ENCODE measurements around the gene BACE1-AS.
"Not testable (repeated sequence)": the region's sequence is repeated elsewhere in the genome, so short reads cannot be mapped to it uniquely, and the experiment has no call there.

BACE1-AS gene

DNA sequence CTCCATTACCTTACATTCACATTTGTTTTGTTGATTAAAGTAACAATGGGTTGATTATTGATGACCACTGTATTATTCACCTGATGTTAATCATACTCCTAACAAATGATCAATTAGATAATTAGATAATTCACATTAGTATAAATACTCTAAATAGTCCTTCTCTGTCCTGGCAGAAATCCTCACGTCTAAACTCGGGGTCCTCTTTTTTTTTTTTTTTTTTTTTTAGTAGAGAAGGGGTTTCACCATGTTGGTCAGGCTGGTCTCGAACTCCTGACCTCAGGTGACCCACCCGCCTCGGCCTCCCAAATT lies 36.1 kb downstream of the BACE1-AS start:
- not testable (repeated sequence) for ATAC-seq, DNase-seq

DNA sequence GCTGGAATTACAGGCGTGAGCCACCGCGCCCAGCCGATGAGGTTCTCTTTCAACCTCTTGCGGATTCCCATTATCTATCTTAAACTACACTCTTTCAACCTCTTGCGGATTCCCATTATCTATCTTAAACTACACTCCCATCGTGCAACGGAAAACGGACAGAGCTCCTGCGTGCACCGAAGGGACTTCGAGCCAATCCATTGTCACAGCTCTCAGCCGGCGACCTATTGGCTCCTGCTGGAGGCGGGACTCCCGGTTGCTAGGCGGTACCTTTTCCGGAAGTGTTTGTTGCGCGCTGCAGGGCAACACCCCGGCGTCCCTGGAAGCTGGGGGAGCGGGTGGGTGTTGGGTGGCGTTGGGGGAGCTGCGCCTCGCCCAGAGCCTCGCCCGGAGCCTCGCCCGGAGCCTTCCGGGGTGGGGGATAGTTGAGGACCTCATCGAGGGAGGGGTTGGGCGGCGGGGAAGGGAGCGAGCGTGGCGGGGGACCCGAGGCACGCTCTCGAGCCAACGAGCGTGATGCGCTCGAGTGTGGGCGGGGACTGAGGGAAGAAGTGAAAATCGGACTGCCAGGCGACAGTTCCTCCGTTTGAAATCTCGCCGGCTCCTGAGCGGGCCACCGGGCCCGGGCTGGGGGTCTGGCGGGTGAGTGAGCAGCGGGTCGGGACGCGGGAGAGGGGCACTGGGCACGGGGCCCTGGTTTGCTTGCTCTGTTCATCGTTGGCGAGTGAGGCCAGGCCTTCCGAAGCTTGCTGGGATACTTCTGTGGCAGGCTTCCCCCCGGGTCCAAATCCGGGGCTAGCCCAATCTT lies 36.6 kb downstream of the BACE1-AS start, which contains the start of gene CEP164:
Gene CEP164, plus strand, starts transcription at position 288 of the 808 bp plus-strand sequence. CDS start 10,733 bp downstream, outside the sequence.
- peak; percentile 98 for ATAC-seq

DNA sequence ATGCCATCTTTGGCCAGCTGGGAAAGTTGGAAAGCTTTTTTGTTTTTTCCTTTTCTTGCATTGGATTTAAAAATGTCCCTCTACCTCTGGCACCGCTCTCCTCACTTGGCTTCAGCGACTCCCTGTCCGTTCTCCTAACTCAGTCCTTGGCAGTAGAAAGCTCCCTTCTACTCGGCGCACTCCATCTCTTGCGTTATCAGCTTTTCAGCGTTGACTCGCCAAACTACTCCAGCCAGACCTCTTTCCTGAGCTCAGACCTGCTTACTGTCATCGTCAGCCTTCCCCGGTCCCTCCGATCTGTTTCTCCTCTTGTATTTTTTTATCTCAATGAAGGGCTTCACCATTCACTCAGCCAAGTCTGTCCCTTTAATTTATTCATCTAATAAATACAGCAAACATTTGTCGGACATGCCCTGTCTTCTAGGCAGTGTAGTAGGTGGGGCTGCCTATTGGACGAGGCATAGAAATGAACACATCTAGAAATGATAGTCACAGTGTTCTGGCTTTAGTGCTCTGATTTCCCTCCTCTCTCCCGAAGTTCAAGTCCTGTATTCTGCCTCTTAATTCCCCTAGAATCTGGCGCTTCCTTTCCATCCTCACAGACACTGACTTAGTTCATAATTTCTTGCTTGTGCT lies 37.3 kb downstream of the BACE1-AS start:
- DNase-seq: no peak

More for the DNA sequence above, 36.6 kb downstream of the BACE1-AS start, which contains the start of gene CEP164:
- DNase-seq: peak; percentile 93

DNA sequence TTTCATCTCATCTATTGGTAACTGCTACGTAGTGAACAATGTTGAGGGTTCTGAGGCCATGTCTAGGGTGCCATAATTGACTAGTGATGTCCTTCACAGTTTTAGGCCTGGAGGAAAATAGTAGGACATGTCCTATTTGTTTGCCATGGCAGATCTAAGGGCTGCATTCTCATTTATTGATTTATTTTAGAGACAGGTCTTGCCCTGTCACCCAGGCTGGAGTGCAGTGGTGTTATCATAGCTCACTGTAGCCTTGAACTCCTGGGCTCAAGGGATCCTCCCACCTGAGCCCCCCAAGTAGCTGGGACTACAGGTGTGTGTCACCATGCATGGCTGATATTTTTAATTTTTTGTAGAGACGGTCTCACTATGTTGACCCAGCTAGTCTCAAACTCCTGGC lies 41.7 kb downstream of the BACE1-AS start:
- ATAC-seq (no peak), DNase-seq (no peak)

More for the DNA sequence above, 37.3 kb downstream of the BACE1-AS start:
- ATAC-seq: no peak

DNA sequence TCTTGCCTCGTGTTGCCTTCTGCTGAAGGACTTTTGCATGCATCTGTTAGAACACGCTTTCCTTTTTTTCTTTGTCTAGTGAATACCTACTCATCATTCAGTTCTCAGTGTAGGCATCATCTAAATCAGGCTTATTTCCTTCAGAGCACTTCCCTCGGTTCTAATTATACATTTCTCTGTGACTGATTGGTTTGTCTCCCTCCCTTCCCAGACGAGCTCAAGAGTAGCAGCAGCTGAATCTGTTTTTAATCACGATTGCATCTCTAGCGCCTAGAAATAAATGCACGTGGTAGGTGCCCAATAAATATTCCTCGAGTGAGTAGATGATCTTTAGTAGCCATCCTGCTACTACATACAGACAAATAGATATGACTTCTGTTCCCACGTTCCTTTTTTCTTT lies 42.8 kb downstream of the BACE1-AS start:
- ATAC-seq (no peak), DNase-seq (no peak)

DNA sequence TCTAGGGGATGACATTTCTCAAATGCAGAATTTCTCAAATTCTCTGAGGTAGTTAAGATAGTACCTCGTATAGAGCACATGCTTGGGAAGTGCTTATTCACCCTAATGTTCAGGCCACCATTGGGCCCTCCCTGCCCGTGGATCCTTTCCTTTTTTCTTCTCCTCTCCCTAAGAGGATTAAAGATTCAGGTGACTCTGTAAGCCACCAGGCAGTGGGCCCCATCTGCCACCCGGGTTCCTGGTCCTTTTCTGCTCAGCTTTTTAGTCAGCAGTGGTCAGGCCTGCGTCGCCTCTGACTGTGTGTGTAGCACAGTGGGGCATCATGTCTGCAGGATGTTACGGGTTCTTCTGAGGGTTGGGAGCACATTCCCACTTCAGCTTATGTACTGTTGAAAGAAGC lies 43.8 kb downstream of the BACE1-AS start:
- no peak for DNase-seq
- no peak for ATAC-seq

DNA sequence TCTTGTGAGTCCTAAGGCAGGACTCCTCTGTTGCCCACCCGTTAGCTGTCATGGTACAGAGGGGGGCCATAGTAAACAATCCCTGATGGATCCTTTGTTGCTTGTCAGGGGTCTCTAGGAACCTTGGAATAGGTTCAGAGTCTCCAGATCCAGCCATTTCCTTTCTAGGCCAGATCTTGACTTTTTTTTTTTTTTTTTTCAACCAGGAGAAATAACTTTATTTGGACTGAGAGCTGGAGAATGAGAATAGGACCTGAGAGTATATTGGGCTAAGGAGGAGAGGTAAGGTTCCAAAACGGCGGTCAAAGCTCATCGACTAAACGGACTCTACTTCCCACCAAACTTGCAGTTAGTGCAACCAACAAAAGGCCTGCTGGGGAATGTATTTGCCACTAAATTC lies 44.3 kb downstream of the BACE1-AS start:
- DNase-seq (no peak), ATAC-seq (no peak)

DNA sequence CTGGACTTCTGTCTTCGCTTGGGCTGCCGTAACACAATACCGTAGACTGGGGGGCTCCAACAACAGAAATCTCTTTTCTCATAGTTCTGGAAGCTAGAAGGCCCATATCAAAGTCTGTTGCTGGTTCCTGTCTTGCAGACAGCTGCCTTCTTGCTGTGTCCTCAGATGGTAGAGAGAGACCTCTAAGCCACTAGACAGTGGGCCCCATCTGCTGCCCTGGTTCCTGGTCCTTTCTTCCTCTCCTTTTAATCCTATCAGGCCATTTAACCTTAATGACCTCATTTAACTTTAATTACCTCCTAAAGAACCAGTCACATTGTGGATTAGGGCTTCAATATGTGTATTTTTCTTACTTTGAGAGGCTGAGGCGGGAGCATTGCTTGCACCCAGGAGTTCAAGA lies 45.9 kb downstream of the BACE1-AS start:
- no peak for DNase-seq

More for the DNA sequence above, 45.9 kb downstream of the BACE1-AS start:
- no peak for ATAC-seq
